ENCODE results near the gene F13A1. TPM values are rescaled to one million over a fixed set of nuclear protein-coding genes. Genes with fewer than 3 reads are reported as not detected.

The F13A1 gene
- total RNA-seq, 3 donors from 2014 or later (not counting 1 experiment from before 2014, with no cell fraction given) = 6.6 to 32.5 (median 16.1) TPM

DNA sequence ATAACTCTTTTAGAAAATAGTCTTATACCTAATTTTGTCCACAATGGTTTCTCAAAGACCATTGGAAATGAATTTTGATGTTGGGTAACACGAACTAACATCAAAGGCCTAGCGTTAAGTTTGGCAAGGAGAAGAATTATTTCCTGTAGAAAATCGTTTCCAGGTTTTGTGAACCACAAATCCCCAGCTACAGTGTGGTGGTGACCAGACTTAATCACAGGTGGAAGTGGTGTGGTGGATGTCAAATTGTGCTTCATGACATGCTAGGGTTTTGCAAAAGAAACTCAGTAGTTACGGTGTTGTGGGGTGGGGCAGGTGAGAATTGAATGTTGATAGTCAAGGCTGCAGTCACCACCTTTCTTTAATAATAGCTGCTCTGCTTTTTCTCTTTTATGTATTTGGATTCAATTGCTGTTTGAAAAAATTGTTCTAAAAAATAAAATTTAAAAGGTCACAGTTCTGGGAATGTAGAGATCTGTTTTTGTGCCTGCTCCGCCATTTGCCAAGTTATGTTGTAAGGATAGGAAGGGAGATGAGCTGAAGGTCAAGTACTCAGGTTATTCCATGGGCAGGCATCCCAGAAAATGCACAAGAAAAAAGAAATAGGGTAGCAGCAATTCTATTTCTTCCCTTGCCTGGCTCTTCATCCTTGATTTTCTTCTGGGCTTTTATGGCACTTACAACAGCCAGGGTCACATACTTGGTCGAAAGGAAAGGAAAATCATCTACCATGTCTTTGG is 83.6 kb downstream of the F13A1 start:
- H3K9me3 Mint-ChIP-seq = no peaks in the 10 kb centered on the region
- DNase-seq = no peak
- TF ChIP-seq, protein P1, sequence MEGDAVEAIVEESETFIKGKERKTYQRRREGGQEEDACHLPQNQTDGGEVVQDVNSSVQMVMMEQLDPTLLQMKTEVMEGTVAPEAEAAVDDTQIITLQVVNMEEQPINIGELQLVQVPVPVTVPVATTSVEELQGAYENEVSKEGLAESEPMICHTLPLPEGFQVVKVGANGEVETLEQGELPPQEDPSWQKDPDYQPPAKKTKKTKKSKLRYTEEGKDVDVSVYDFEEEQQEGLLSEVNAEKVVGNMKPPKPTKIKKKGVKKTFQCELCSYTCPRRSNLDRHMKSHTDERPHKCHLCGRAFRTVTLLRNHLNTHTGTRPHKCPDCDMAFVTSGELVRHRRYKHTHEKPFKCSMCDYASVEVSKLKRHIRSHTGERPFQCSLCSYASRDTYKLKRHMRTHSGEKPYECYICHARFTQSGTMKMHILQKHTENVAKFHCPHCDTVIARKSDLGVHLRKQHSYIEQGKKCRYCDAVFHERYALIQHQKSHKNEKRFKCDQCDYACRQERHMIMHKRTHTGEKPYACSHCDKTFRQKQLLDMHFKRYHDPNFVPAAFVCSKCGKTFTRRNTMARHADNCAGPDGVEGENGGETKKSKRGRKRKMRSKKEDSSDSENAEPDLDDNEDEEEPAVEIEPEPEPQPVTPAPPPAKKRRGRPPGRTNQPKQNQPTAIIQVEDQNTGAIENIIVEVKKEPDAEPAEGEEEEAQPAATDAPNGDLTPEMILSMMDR (IDR thresholded peaks at IDR 0.05) = no peak
- no peaks in the 10 kb centered on the region for H3K9me3 ChIP-seq (ENCODE audit: control insufficient read depth, insufficient read depth, low read length)
- no peak overlapping the region for H3K4me3 Mint-ChIP-seq
- H3K36me3 ChIP-seq (ENCODE audit: control insufficient read depth, insufficient read depth, low read length) = no peaks in the 10 kb centered on the region
- H3K27me3 ChIP-seq (ENCODE audit: control insufficient read depth, insufficient read depth, low read length) = peaks cover 2% of the 10 kb centered on the region
- ATAC-seq = no peak
- no peak overlapping the region for H3K27ac Mint-ChIP-seq
- 35% methylated on average over 6 of the region's 6 CpGs for WGBS (ENCODE audit: insufficient coverage)
- H3K36me3 Mint-ChIP-seq = no peaks in the 10 kb centered on the region
- intact Hi-C loops (cut with micrococcal nuclease) = no loop called here
- H3K4me1 Mint-ChIP-seq = no peaks in the 10 kb centered on the region
- no peaks in the 10 kb centered on the region for H3K4me1 ChIP-seq (ENCODE audit: control insufficient read depth, insufficient read depth, low read length)
- H3K27ac ChIP-seq (ENCODE audit: low read length) = no peak overlapping the region
- H3K4me3 ChIP-seq (ENCODE audit: low read length) = no peak overlapping the region
- H3K27me3 Mint-ChIP-seq (ENCODE audit: low read depth in 2 of 2) = peaks cover 22 to 57% of the 10 kb centered on the region in 2 donors

DNA sequence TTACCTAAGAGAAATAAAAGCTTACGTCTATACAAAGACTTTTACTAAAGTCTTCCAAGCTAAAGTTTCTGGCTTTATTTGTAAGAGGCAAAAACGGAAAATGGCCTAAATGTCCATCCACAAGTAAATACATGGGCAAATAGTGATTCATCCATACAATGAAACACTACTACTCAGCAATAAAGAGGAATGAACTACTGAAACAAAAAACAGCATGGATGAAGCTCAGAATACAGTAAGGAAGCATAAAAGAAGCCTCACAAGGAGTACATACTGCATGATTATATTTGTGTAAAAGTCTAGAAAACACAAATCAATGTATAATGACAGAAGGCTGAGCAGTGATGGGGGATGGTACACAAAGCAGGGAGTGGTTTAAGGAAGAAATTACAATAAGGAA is 84.7 kb downstream of the F13A1 start:
- Mint-ChIP-seq H3K36me3 (no peaks in the 10 kb centered on the region), H3K4me1 (no peaks in the 10 kb centered on the region), H3K4me3 (no peak overlapping the region), H3K9me3 (no peaks in the 10 kb centered on the region), H3K27ac (no peak overlapping the region), H3K27me3 (ENCODE audit: low read depth in 2 of 2) (peaks cover 24 to 68% of the 10 kb centered on the region in 2 donors)
- Histone ChIP-seq H3K4me3 (ENCODE audit: low read length) (no peak overlapping the region), H3K9me3 (ENCODE audit: control insufficient read depth, insufficient read depth, low read length) (no peaks in the 10 kb centered on the region), H3K27me3 (ENCODE audit: control insufficient read depth, insufficient read depth, low read length) (peaks cover 2% of the 10 kb centered on the region), H3K36me3 (ENCODE audit: control insufficient read depth, insufficient read depth, low read length) (no peaks in the 10 kb centered on the region), H3K27ac (ENCODE audit: low read length) (no peak overlapping the region), H3K4me1 (ENCODE audit: control insufficient read depth, insufficient read depth, low read length) (no peaks in the 10 kb centered on the region)
- TF ChIP-seq, protein P1 (IDR thresholded peaks at IDR 0.05) = no peak
- intact Hi-C loops (cut with micrococcal nuclease) = no loop called here
- 92% methylated on average over 1 of the region's 2 CpGs for WGBS (ENCODE audit: insufficient coverage)
- DNase-seq (no peak), ATAC-seq (no peak)

DNA sequence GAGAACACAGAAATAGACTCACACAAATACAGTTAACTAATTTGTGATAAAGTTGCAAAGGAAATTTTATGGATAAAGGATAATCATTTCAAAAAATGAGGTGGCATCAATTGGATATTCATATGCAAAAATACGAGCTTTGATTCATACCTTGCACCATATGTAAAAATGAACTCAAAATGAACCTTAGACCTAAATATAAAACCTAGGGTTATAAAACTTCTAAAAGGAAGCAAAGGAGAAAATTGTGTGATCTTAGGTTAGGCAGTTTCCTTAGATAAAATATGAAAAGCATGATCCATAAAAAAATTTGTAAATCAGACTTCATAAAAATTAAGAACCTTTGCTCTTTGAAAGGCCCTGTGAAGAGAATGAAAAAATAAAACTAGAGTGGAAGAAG is 85.5 kb downstream of the F13A1 start:
- H3K4me3 Mint-ChIP-seq = no peak overlapping the region
- peaks cover 24 to 68% of the 10 kb centered on the region in 2 donors for H3K27me3 Mint-ChIP-seq (ENCODE audit: low read depth in 2 of 2)
- Histone ChIP-seq H3K36me3 (ENCODE audit: control insufficient read depth, insufficient read depth, low read length) (no peaks in the 10 kb centered on the region), H3K27me3 (ENCODE audit: control insufficient read depth, insufficient read depth, low read length) (peaks cover 2% of the 10 kb centered on the region), H3K27ac (ENCODE audit: low read length) (no peak overlapping the region), H3K4me3 (ENCODE audit: low read length) (no peak overlapping the region), H3K4me1 (ENCODE audit: control insufficient read depth, insufficient read depth, low read length) (no peaks in the 10 kb centered on the region), H3K9me3 (ENCODE audit: control insufficient read depth, insufficient read depth, low read length) (no peaks in the 10 kb centered on the region)
- DNase-seq (no peak), ATAC-seq (no peak)
- H3K27ac Mint-ChIP-seq = no peak overlapping the region
- TF ChIP-seq, protein P1 (IDR thresholded peaks at IDR 0.05) = no peak
- no peaks in the 10 kb centered on the region for H3K36me3 Mint-ChIP-seq
- WGBS (ENCODE audit: insufficient coverage) = no CpG with 5 or more reads among the region's 1 CpG
- intact Hi-C loops (cut with micrococcal nuclease) = no loop called here
- H3K9me3 Mint-ChIP-seq = no peaks in the 10 kb centered on the region
- H3K4me1 Mint-ChIP-seq = no peaks in the 10 kb centered on the region

DNA sequence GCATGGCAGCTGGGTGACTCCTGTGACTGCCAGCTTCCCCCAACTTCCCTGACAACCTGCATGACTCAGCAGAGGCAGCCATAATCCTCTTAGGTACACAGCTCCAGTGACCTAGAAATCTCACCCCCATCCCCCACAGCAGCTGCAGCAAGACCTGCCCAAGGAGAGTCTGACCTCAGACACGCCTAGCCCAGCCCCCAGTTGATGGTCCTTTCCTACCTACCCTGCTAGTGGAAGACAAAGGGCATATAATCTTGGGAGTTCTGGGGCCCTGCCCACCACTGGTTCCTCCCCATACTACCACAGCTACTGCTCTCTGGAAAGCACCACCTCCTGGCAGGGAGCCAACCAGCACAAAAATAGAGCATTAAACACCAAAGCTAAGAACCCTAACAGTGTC is 90.2 kb downstream of the F13A1 start:
- H3K9me3 ChIP-seq (ENCODE audit: control insufficient read depth, insufficient read depth, low read length) = no peaks in the 10 kb centered on the region
- peaks cover 23 to 60% of the 10 kb centered on the region in 2 donors for H3K27me3 Mint-ChIP-seq (ENCODE audit: low read depth in 2 of 2)
- 40% methylated on average over 1 of the region's 1 CpG for WGBS (ENCODE audit: insufficient coverage)
- no peaks in the 10 kb centered on the region for H3K9me3 Mint-ChIP-seq
- ATAC-seq (no peak), DNase-seq (no peak)
- no peaks in the 10 kb centered on the region for H3K4me1 Mint-ChIP-seq
- H3K27me3 ChIP-seq (ENCODE audit: control insufficient read depth, insufficient read depth, low read length) = peaks cover 2% of the 10 kb centered on the region
- no peak overlapping the region for H3K27ac ChIP-seq (ENCODE audit: low read length)
- no peak overlapping the region for H3K27ac Mint-ChIP-seq
- no peaks in the 10 kb centered on the region for H3K4me1 ChIP-seq (ENCODE audit: control insufficient read depth, insufficient read depth, low read length)
- TF ChIP-seq, protein P1 (IDR thresholded peaks at IDR 0.05) = no peak
- intact Hi-C loops (cut with micrococcal nuclease) = no loop called here
- H3K36me3 ChIP-seq (ENCODE audit: control insufficient read depth, insufficient read depth, low read length) = no peaks in the 10 kb centered on the region
- H3K4me3 Mint-ChIP-seq = no peak overlapping the region
- no peak overlapping the region for H3K4me3 ChIP-seq (ENCODE audit: low read length)
- H3K36me3 Mint-ChIP-seq = no peaks in the 10 kb centered on the region
